WTC11 (cell line): ENCODE measurements around the gene ARHGAP22.

Experiments used
- EMX1 ChIP-seq: fragments of 250-450 bp; sonication (Bioruptor Pico); IDR thresholded peaks from 2 replicates; pipeline ENCODE4 v1.8.0; 2021; ENCODE audit warnings: mild to moderate bottlenecking
- JUN ChIP-seq: sonication (generic); formaldehyde crosslinking; IDR thresholded peaks from 2 replicates; pipeline ENCODE4 v1.8.0; 2023; ENCODE audit warnings: mild to moderate bottlenecking, missing genetic modification reagents
- SMAD3 ChIP-seq: sonication (generic); formaldehyde crosslinking; IDR thresholded peaks from 2 replicates; pipeline ENCODE4 v1.8.0; 2022; ENCODE audit warnings: missing genetic modification reagents, mild to moderate bottlenecking, borderline replicate concordance
- TEAD4 ChIP-seq: sonication (generic); formaldehyde crosslinking; IDR thresholded peaks from 2 replicates; pipeline ENCODE4 v1.8.0; 2022; ENCODE audit warnings: mild to moderate bottlenecking, missing genetic modification reagents
- TF ChIP-seq, protein P1 (sequence below): fragments of 200-600 bp; IDR thresholded peaks from 2 replicates; pipeline ENCODE4 v1.8.0; 2022; ENCODE audit warnings: antibody characterized with exemption
- TF ChIP-seq, protein P2 (sequence below): sonication (generic); formaldehyde crosslinking; IDR thresholded peaks from 2 replicates; pipeline ENCODE4 v1.8.0; 2022; ENCODE audit warnings: mild to moderate bottlenecking, missing genetic modification reagents

DNA sequence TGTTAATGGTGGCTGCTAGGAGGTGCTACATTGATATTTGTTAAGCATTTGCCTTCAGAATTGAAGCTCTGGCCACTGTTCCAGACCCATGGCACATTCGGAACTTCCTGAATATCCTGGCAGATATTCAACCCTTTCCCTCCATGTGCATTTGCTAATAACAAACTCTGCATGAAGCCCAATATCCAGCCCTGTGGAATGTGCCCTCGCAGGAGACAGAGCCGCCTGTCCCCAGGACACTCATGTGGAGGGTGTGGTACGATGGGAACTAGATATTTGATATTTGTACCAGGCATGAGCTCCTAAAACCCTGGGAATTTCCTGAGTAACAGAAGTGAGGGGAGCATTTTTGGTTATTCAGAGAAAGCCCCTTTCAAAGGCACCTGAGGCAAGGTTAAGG, 21.6 kb upstream of the ARHGAP22 start:
- TF ChIP-seq EMX1 (CRISPR knock-in tag) (no peak), SMAD3 (no peak), TEAD4 (CRISPR knock-in tag) (no peak), JUN (CRISPR knock-in tag) (no peak)
- TF ChIP-seq, protein P1, sequence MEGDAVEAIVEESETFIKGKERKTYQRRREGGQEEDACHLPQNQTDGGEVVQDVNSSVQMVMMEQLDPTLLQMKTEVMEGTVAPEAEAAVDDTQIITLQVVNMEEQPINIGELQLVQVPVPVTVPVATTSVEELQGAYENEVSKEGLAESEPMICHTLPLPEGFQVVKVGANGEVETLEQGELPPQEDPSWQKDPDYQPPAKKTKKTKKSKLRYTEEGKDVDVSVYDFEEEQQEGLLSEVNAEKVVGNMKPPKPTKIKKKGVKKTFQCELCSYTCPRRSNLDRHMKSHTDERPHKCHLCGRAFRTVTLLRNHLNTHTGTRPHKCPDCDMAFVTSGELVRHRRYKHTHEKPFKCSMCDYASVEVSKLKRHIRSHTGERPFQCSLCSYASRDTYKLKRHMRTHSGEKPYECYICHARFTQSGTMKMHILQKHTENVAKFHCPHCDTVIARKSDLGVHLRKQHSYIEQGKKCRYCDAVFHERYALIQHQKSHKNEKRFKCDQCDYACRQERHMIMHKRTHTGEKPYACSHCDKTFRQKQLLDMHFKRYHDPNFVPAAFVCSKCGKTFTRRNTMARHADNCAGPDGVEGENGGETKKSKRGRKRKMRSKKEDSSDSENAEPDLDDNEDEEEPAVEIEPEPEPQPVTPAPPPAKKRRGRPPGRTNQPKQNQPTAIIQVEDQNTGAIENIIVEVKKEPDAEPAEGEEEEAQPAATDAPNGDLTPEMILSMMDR: no peak
- TF ChIP-seq, protein P2, sequence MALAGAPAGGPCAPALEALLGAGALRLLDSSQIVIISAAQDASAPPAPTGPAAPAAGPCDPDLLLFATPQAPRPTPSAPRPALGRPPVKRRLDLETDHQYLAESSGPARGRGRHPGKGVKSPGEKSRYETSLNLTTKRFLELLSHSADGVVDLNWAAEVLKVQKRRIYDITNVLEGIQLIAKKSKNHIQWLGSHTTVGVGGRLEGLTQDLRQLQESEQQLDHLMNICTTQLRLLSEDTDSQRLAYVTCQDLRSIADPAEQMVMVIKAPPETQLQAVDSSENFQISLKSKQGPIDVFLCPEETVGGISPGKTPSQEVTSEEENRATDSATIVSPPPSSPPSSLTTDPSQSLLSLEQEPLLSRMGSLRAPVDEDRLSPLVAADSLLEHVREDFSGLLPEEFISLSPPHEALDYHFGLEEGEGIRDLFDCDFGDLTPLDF (CRISPR knock-in tag): no peak
